Body of pancreas (tissue), 4 donors: ENCODE data around the gene AGAP1. TPM values are rescaled to one million over a fixed set of nuclear protein-coding genes. Genes with fewer than 3 reads are reported as not detected.

Experiments used
- ATAC-seq: fragments of 150-250 bp; one replicate; pipeline ENCODE4 v1.9.1; 2016
- DNase-seq, 4 donors: peaks; one replicate each; pipeline ENCODE4 v3.0.0-alpha.2; 2019
- H3K27ac ChIP-seq, 4 donors: fragments of 200-600 bp; sonication (generic); 1 replicate in 3 of 4; 2 replicates in 1 of 4; pipeline versions ENCODE4 v1.5.1 to v1.6.1; 2016 to 2019; ENCODE audit warnings: mild to moderate bottlenecking in 1 of 4, mixed read lengths in 1 of 4, moderate library complexity in 1 of 4
- H3K27me3 ChIP-seq, 2 donors: fragments of 200-600 bp; sonication (generic); one replicate each; pipeline ENCODE4 v1.6.0; 2016; ENCODE audit warnings: mild to moderate bottlenecking in 1 of 2
- H3K36me3 ChIP-seq, 2 donors: fragments of 200-600 bp; sonication (generic); replicated peaks in 1 of 2; 2 replicates each; pipeline ENCODE4 v1.5.1; 2016; ENCODE audit warnings: low read depth in 2 of 2; ENCODE audit not compliant: insufficient read depth in 1 of 2
- H3K4me1 ChIP-seq: fragments of 200-600 bp; sonication (generic); one replicate; pipeline ENCODE4 v1.6.0; 2016
- H3K4me3 ChIP-seq, 2 donors: fragments of 200-600 bp; sonication (generic); 1 replicate in 1 of 2; 2 replicates in 1 of 2; pipeline ENCODE4 v1.5.1; 2016 to 2019
- H3K9me3 ChIP-seq, 3 donors: fragments of 200-600 bp; sonication (generic); 1 replicate in 2 of 3; 2 replicates in 1 of 3; pipeline ENCODE4 v1.5.1; 2016
- CTCF ChIP-seq, 7 experiments: fragments of 450-650 bp in 4 of 7; fragments of 200-600 bp in 3 of 7; sonication (generic) in 3 of 7; IDR thresholded peaks; one replicate each; pipeline ENCODE4 v1.5.1; 2016 to 2019; ENCODE audit warnings: antibody characterized with exemption in 7 of 7
- POLR2A ChIP-seq, 3 donors: fragments of 450-650 bp; IDR thresholded peaks; one replicate each; pipeline ENCODE4 v1.6.1; 2016; ENCODE audit warnings: antibody characterized with exemption in 3 of 3, mild to moderate bottlenecking in 2 of 3
- WGBS, 2 donors: methylation state at CpG; one replicate each; pipeline ENCODE4 v1.1.5; 2017; 5-methylcytosine and 5-hydroxymethylcytosine counted together
- intact Hi-C: fragments of 100-400 bp; cut with DNase I; formaldehyde crosslinking; loops from one replicate; pipeline ENCODE4 v1.15.1; 2023
- total RNA-seq, 2 donors: library from RNA; depleted of rRNA; stranded (reverse); fragments of >200 nt; gene quantifications; one replicate each; pipeline ENCODE4 v1.1.0, GENCODE V29; 2016

Gene AGAP1
- total RNA-seq, 2 donors from 2014 or later, result 21.3 to 32.6 TPM

GRCh38 chr2:235799281-235799680, 305.4 kb downstream of the AGAP1 start:
- Histone ChIP-seq H3K4me1 (no peaks in the 10 kb centered on the region), H3K27me3 (no peaks in the 10 kb centered on the region), H3K36me3 (peaks cover 0 to 4% of the 10 kb centered on the region in 2 donors), H3K27ac (no peak overlapping the region), H3K9me3 (no peaks in the 10 kb centered on the region), H3K4me3 (no peak overlapping the region)
- DNase-seq, result no peak
- ATAC-seq, result no peak
- WGBS, 2 donors, result 96% methylated on average over 17 of the region's 17 CpGs
- intact Hi-C loops, result no loop called here
- TF ChIP-seq CTCF (IDR thresholded peaks at IDR 0.05) (no peak), POLR2A (IDR thresholded peaks at IDR 0.05) (no peak)

- no peak overlapping the region for H3K27ac ChIP-seq
- H3K27me3 ChIP-seq, result no peaks in the 10 kb centered on the region
- TF ChIP-seq CTCF (IDR thresholded peaks at IDR 0.05) (no peak), POLR2A (IDR thresholded peaks at IDR 0.05) (no peak)
- ATAC-seq (no peak), DNase-seq (no peak)
- intact Hi-C loops, result no loop called here
- no peaks in the 10 kb centered on the region for H3K4me1 ChIP-seq
- H3K4me3 ChIP-seq, result no peak overlapping the region
- peaks cover 0 to 4% of the 10 kb centered on the region in 2 donors for H3K36me3 ChIP-seq
- H3K9me3 ChIP-seq, result no peaks in the 10 kb centered on the region
Observed at GRCh38 chr2:235802542-235802941, 308.7 kb downstream of the AGAP1 start.

GRCh38 chr2:235803028-235803427, 309.2 kb downstream of the AGAP1 start:
- ATAC-seq (no peak), DNase-seq (no peak)
- TF ChIP-seq CTCF (IDR thresholded peaks at IDR 0.05) (no peak), POLR2A (IDR thresholded peaks at IDR 0.05) (no peak)
- Histone ChIP-seq H3K27me3 (no peaks in the 10 kb centered on the region), H3K4me3 (no peak overlapping the region), H3K27ac (no peak overlapping the region), H3K4me1 (no peaks in the 10 kb centered on the region), H3K36me3 (peaks cover 0 to 4% of the 10 kb centered on the region in 2 donors), H3K9me3 (no peaks in the 10 kb centered on the region)
- intact Hi-C loops, result no loop called here
- WGBS, 2 donors, result 91 to 92% methylated on average over 1 of the region's 1 CpG

GRCh38 chr2:235804676-235805075, 310.8 kb downstream of the AGAP1 start:
- Histone ChIP-seq H3K4me1 (no peaks in the 10 kb centered on the region), H3K36me3 (peaks cover 0 to 5% of the 10 kb centered on the region in 2 donors), H3K27me3 (no peaks in the 10 kb centered on the region), H3K4me3 (no peak overlapping the region), H3K27ac (no peak overlapping the region), H3K9me3 (no peaks in the 10 kb centered on the region)
- intact Hi-C loops, result no loop called here
- no peak for TF ChIP-seq CTCF (IDR thresholded peaks at IDR 0.05)
- no peak for TF ChIP-seq POLR2A (IDR thresholded peaks at IDR 0.05)
- 78 to 95% methylated on average over 3 to 6 of the region's 6 CpGs for WGBS, 2 donors
- no peak for DNase-seq
- ATAC-seq, result no peak

- no peak overlapping the region for H3K27ac ChIP-seq
- DNase-seq (no peak), ATAC-seq (no peak)
- H3K27me3 ChIP-seq, result no peaks in the 10 kb centered on the region
- 90 to 92% methylated on average over 27 to 29 of the region's 29 CpGs for WGBS, 2 donors
- peaks cover 0 to 2% of the 10 kb centered on the region in 2 donors for H3K36me3 ChIP-seq
- H3K9me3 ChIP-seq, result no peaks in the 10 kb centered on the region
- TF ChIP-seq CTCF (IDR thresholded peaks at IDR 0.05), result no peak
- no peak for TF ChIP-seq POLR2A (IDR thresholded peaks at IDR 0.05)
- no peak overlapping the region for H3K4me3 ChIP-seq
- intact Hi-C loops, result no loop called here
- H3K4me1 ChIP-seq, result no peaks in the 10 kb centered on the region
Observed at GRCh38 chr2:235806986-235807750, 313.3 kb downstream of the AGAP1 start.
